HEK293T (cell line): ENCODE measurements around the gene DBH.
"Not testable (repeated sequence)": the region's sequence is repeated elsewhere in the genome, so short reads cannot be mapped to it uniquely, and the experiment has no call there.

Experiments
- CTCF ChIA-PET: fragments of 350-600 bp; formaldehyde crosslinking; extraction: SDS; loops from one replicate; lab custom pipeline; 2021; ENCODE audit warnings: antibody characterized with exemption, inconsistent platforms; lab: Yijun Ruan, JAX
- POLR2A ChIA-PET: fragments of 350-600 bp; formaldehyde crosslinking; extraction: SDS; loops from one replicate; lab custom pipeline; 2020; ENCODE audit warnings: antibody characterized with exemption, inconsistent platforms; lab: Yijun Ruan, JAX
- DNase-seq: peaks from one replicate; pipeline ENCODE4 v3.0.0; 2012; ENCODE audit warnings: mixed read lengths; ENCODE audit errors: extremely low spot score
- ARNT ChIP-seq: fragments of 450-650 bp; IDR thresholded peaks from 2 replicates; pipeline ENCODE4 v1.6.1; 2017; ENCODE audit warnings: mild to moderate bottlenecking
- BHLHE40 ChIP-seq: fragments of 450-650 bp; IDR thresholded peaks from 2 replicates; pipeline ENCODE4 v1.6.1; 2016; ENCODE audit warnings: mild to moderate bottlenecking, moderate library complexity, borderline replicate concordance
- CTBP1 ChIP-seq: fragments of 450-650 bp; IDR thresholded peaks from 2 replicates; pipeline ENCODE4 v1.6.1; 2016; ENCODE audit warnings: borderline replicate concordance
- ELF4 ChIP-seq: fragments of 450-650 bp; IDR thresholded peaks from 2 replicates; pipeline ENCODE4 v1.6.1; 2017; ENCODE audit warnings: antibody characterized with exemption
- FOXA1 ChIP-seq: fragments of 450-650 bp; IDR thresholded peaks from 2 replicates; pipeline ENCODE4 v1.6.1; 2016; ENCODE audit warnings: mild to moderate bottlenecking
- FOXK2 ChIP-seq: fragments of 450-650 bp; IDR thresholded peaks from 2 replicates; pipeline ENCODE4 v1.6.1; 2016; ENCODE audit warnings: mild to moderate bottlenecking
- FOXM1 ChIP-seq: fragments of 450-650 bp; IDR thresholded peaks from 2 replicates; pipeline ENCODE4 v1.6.1; 2017; ENCODE audit warnings: mild to moderate bottlenecking, borderline replicate concordance
- HDGF ChIP-seq: fragments of 450-650 bp; IDR thresholded peaks from 2 replicates; pipeline ENCODE4 v1.6.1; 2017; ENCODE audit warnings: antibody characterized with exemption, borderline replicate concordance
- L3MBTL2 ChIP-seq: fragments of 450-650 bp; conservative IDR thresholded peaks from 2 replicates; pipeline ENCODE4 v1.6.1; 2016; ENCODE audit warnings: mild to moderate bottlenecking
- LEF1 ChIP-seq: fragments of 450-650 bp; IDR thresholded peaks from 2 replicates; pipeline ENCODE4 v1.6.1; 2017; ENCODE audit warnings: mild to moderate bottlenecking, borderline replicate concordance
- NFRKB ChIP-seq: fragments of 450-650 bp; IDR thresholded peaks from 2 replicates; pipeline ENCODE4 v1.6.1; 2016; ENCODE audit warnings: mild to moderate bottlenecking, moderate library complexity
- SP1 ChIP-seq: fragments of 450-650 bp; IDR thresholded peaks from 2 replicates; pipeline ENCODE4 v1.6.1; 2017
- SUZ12 ChIP-seq: fragments of 450-650 bp; IDR thresholded peaks from 2 replicates; pipeline ENCODE4 v1.6.1; 2016; ENCODE audit warnings: mild to moderate bottlenecking
- TARDBP ChIP-seq: fragments of 450-650 bp; IDR thresholded peaks from 2 replicates; pipeline ENCODE4 v1.6.1; 2016
- ZNF384 ChIP-seq: fragments of 450-650 bp; IDR thresholded peaks from 2 replicates; pipeline ENCODE4 v1.6.1; 2016
- TF ChIP-seq, protein P1 (sequence below): fragments of 450-650 bp; IDR thresholded peaks from 2 replicates; pipeline ENCODE4 v1.6.1; 2016

Gene DBH

DNA sequence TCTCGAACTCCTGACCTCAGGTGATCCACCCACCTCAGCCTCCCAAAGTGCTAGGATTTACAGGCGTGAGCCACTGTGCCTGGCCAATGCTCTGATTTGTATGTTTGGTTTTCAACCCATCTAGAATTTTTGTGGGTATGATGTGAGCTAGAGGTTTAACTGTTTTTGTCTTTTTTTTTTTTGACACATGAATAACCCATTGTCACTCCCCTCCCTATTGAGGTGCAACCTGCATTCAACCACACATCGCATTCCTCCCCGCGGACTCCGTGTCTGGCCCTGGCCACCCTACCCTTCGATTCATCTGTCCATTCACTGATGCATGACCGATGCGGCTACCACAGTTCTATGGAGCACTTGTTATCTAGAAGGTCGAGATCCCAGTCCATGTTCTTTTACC is 17.4 kb upstream of the DBH start:
- POLR2A ChIA-PET = no interaction called here
- TF ChIP-seq, protein P1, sequence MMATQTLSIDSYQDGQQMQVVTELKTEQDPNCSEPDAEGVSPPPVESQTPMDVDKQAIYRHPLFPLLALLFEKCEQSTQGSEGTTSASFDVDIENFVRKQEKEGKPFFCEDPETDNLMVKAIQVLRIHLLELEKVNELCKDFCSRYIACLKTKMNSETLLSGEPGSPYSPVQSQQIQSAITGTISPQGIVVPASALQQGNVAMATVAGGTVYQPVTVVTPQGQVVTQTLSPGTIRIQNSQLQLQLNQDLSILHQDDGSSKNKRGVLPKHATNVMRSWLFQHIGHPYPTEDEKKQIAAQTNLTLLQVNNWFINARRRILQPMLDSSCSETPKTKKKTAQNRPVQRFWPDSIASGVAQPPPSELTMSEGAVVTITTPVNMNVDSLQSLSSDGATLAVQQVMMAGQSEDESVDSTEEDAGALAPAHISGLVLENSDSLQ = no peak
- no peak for TF ChIP-seq L3MBTL2
- TF ChIP-seq CTBP1 = no peak
- TF ChIP-seq LEF1 = no peak
- no peak for TF ChIP-seq SP1
- TF ChIP-seq FOXA1 = no peak
- TF ChIP-seq SUZ12 = no peak
- TF ChIP-seq BHLHE40 = no peak
- no peak for TF ChIP-seq FOXM1
- TF ChIP-seq NFRKB = no peak
- TF ChIP-seq ARNT = no peak
- TF ChIP-seq ELF4 = no peak
- no peak for TF ChIP-seq TARDBP
- DNase-seq = no peak
- CTCF ChIA-PET = no interaction called here

DNA sequence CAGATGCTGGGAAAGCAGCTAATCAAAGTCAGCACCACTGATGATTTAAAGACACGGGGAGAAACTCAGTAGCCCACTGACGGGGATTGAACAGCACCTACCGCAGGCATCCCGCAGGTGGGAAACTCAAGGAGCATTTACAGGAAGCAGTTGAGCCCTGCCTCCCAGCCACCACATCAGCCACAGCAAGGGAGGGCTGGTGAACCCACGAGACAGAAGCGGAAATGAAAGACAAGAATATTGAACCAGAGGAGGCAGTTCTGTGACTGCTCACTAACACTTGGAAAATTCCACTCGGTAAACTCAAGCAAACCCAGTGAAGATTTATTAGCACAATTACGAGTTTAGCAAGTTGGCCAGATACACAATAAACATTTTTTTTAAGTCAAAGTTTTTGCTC is 16.4 kb upstream of the DBH start:
- no peak for TF ChIP-seq TARDBP
- no peak for TF ChIP-seq ELF4
- TF ChIP-seq FOXM1 = no peak
- TF ChIP-seq NFRKB = no peak
- no peak for TF ChIP-seq SP1
- TF ChIP-seq, protein P1 = no peak
- TF ChIP-seq CTBP1 = no peak
- ChIA-PET CTCF (no interaction called here), POLR2A (no interaction called here)
- no peak for DNase-seq

DNA sequence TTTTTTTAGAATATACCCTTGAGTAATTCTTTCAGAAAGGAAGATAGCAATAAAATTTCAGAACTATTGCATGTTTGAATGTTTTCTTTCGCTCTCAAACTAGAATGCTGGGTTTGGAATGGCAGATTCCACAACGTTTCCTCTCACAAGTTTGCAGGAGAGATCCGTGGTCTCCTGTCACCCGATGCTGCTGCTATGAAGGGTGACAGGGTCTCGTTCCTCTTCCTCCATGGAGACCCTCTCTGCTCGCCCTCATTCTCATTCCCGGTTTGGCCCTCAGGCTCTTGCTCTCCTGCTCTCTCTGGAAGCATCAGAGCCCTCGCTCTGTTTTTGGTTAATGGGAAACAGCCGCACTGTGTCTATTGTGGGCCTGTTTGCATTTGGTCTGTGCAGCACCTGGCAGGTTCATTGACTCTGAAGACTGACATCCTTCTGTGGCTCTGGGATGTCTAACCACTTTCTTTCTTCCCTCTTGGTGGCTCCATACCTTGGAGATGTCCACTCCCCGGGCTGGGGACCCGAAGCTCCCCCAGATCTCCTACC is 14.4 kb upstream of the DBH start:
- no peak for DNase-seq
- TF ChIP-seq FOXM1 = no peak
- no peak for TF ChIP-seq NFRKB
- no peak for TF ChIP-seq LEF1
- TF ChIP-seq, protein P1 = no peak
- no peak for TF ChIP-seq HDGF
- TF ChIP-seq ELF4 = no peak
- no peak for TF ChIP-seq SP1
- no peak for TF ChIP-seq SUZ12
- no peak for TF ChIP-seq TARDBP
- no peak for TF ChIP-seq FOXK2
- TF ChIP-seq BHLHE40 = no peak
- TF ChIP-seq ARNT = no peak
- TF ChIP-seq L3MBTL2 = no peak
- POLR2A ChIA-PET = no interaction called here
- CTCF ChIA-PET = no interaction called here

DNA sequence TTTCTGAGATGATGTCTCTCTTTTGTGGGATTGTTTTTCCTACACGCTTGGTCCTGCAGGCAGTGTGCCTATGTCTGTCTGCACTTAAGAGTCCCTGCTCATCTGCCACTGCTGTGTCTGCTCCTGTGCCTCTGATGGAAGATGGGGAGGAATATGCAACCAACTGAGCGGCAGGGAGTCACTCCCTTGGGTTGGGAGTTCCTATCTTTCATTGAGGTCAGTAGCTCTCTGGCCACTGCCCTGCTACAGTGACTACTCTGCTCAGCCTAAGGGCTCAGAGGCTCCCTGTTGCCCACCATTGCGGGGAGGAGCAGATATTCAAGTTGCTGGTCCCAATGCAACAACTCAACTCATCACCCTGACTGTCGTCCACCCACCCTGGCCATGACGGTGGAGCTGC is 13.6 kb upstream of the DBH start:
- CTCF ChIA-PET = no interaction called here
- no peak for DNase-seq
- TF ChIP-seq, protein P1 = no peak
- TF ChIP-seq ZNF384 (no peak), SUZ12 (no peak), TARDBP (no peak), FOXK2 (no peak), NFRKB (no peak), BHLHE40 (no peak), ARNT (no peak), SP1 (no peak)
- POLR2A ChIA-PET = no interaction called here

DNA sequence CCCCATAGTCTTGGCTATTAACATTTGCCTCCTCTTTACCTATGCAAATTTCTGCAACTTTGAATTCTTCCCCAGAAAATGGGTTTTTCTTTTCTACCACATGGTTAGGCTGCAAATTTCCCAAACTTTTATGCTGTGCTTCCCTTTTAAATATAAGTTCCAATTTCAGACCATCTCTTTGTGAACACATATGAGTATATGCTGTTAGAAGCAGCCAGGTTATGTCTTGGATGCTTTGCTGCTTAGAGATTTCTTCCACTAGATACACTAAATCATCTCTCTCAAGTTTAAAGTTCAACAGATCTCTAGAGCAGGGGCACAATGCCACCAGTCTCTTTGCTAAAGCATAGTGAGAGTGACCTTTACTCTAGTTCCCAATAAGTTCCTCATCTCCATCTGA is 10.2 kb upstream of the DBH start:
- POLR2A ChIA-PET, CTCF ChIA-PET, DNase-seq: not testable (repeated sequence)

DNA sequence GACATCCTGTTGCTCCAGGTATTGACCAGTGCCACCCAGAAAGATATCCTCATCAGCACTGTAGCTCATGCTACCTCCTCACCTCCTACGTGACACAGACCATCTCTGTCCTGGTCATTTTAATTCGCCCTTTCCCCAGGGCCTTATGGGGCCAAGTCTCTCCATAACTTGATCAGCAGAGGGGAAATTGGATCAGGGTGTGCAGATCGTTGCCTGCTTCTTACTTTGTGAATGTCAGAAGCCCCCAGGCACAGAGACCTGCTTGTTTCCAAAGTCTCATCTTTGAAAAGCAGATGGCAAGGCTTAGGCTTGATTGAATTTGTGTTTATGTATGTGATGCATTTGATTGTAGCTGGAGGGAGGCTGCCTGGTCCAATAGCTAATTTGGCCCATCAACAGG is 8.8 kb upstream of the DBH start:
- CTCF ChIA-PET = no interaction called here
- DNase-seq = no peak
- no peak for TF ChIP-seq CTBP1
- no peak for TF ChIP-seq ELF4
- TF ChIP-seq LEF1 = no peak
- TF ChIP-seq FOXA1 = no peak
- TF ChIP-seq, protein P1 = no peak
- no peak for TF ChIP-seq ZNF384
- TF ChIP-seq SUZ12 = no peak
- POLR2A ChIA-PET = no interaction called here
